SK-N-SH treated with all-trans-retinoic acid at 6 μM for 48 hours (cell line): ENCODE measurements around the gene CKAP4.

Experiments used
- ATAC-seq: fragments of 200-7000 bp; cut with Tn5 transposase; 3 replicates; pipeline ENCODE4 v1.9.1; 2020; ENCODE audit warnings: mild to moderate bottlenecking, moderate library complexity
- ARNTL ChIP-seq: fragments of 450-650 bp; formaldehyde crosslinking; IDR thresholded peaks from 2 replicates; pipeline ENCODE4 v1.5.0; 2020; ENCODE audit warnings: low read depth, mild to moderate bottlenecking, moderate library complexity, borderline replicate concordance
- BACH2 ChIP-seq: fragments of 250-450 bp; sonication (Bioruptor Pico); IDR thresholded peaks from 2 replicates; pipeline ENCODE4 v1.9.0; 2021; ENCODE audit warnings: mild to moderate bottlenecking, borderline replicate concordance
- CREB5 ChIP-seq: fragments of 250-450 bp; sonication (Bioruptor Pico); IDR thresholded peaks from 2 replicates; pipeline ENCODE4 v1.5.1; 2020; ENCODE audit warnings: low read depth, mild to moderate bottlenecking, moderate library complexity
- CSDC2 ChIP-seq: fragments of 250-450 bp; sonication (Bioruptor Pico); IDR thresholded peaks from 2 replicates; pipeline ENCODE4 v1.5.0; 2020; ENCODE audit warnings: mild to moderate bottlenecking, moderate library complexity
- CSRNP3 ChIP-seq: fragments of 250-450 bp; sonication (Bioruptor Pico); IDR thresholded peaks from 2 replicates; pipeline ENCODE4 v1.5.1; 2021; ENCODE audit warnings: mild to moderate bottlenecking, moderate library complexity
- ESRRG ChIP-seq: fragments of 250-450 bp; sonication (Bioruptor Pico); IDR thresholded peaks from 2 replicates; pipeline ENCODE4 v1.6.1; 2021; ENCODE audit warnings: mild to moderate bottlenecking
- GLIS3 ChIP-seq: fragments of 250-450 bp; sonication (Bioruptor Pico); IDR thresholded peaks from 2 replicates; pipeline ENCODE4 v1.5.0; 2020; ENCODE audit warnings: mild to moderate bottlenecking, moderate library complexity
- ISL1 ChIP-seq: fragments of 250-450 bp; sonication (Bioruptor Pico); IDR thresholded peaks from 2 replicates; pipeline ENCODE4 v2.1.2; 2022; ENCODE audit warnings: mild to moderate bottlenecking, moderate library complexity
- OSR1 ChIP-seq: fragments of 250-450 bp; sonication (Bioruptor Pico); IDR thresholded peaks from 2 replicates; pipeline ENCODE4 v1.8.0; 2022; ENCODE audit warnings: moderate library complexity, mild to moderate bottlenecking, inconsistent platforms
- PPARA ChIP-seq: fragments of 250-450 bp; sonication (Bioruptor Pico); IDR thresholded peaks from 2 replicates; pipeline ENCODE4 v1.5.0; 2020; ENCODE audit warnings: mild to moderate bottlenecking, borderline replicate concordance
- SNAI2 ChIP-seq: fragments of 250-450 bp; sonication (Bioruptor Pico); IDR thresholded peaks from 2 replicates; pipeline ENCODE4 v1.5.0; 2020; ENCODE audit warnings: mild to moderate bottlenecking, moderate library complexity
- TCF4 ChIP-seq: fragments of 250-450 bp; sonication (Bioruptor Pico); IDR thresholded peaks from 2 replicates; pipeline ENCODE4 v1.8.0; 2021; ENCODE audit warnings: mild to moderate bottlenecking, moderate library complexity, borderline replicate concordance
- TOX ChIP-seq: fragments of 250-450 bp; sonication (Bioruptor Pico); IDR thresholded peaks from 2 replicates; pipeline ENCODE4 v1.8.0; 2021; ENCODE audit warnings: mild to moderate bottlenecking, moderate library complexity, borderline replicate concordance
- ZC3H10 ChIP-seq: fragments of 250-450 bp; sonication (Bioruptor Pico); IDR thresholded peaks from 2 replicates; pipeline ENCODE4 v1.5.1; 2021; ENCODE audit warnings: mild to moderate bottlenecking, moderate library complexity
- ZFP3 ChIP-seq: fragments of 250-450 bp; sonication (Bioruptor Pico); IDR thresholded peaks from 2 replicates; pipeline ENCODE4 v1.5.0; 2020; ENCODE audit warnings: mild to moderate bottlenecking, moderate library complexity
- ZFP30 ChIP-seq: fragments of 450-650 bp; formaldehyde crosslinking; IDR thresholded peaks from 2 replicates; pipeline ENCODE4 v1.5.0; 2022; ENCODE audit warnings: mild to moderate bottlenecking, moderate library complexity
- ZNF70 ChIP-seq: fragments of 450-650 bp; formaldehyde crosslinking; IDR thresholded peaks from 2 replicates; pipeline ENCODE4 v1.5.0; 2020; ENCODE audit warnings: mild to moderate bottlenecking, moderate library complexity
- ZNF8 ChIP-seq: fragments of 450-650 bp; formaldehyde crosslinking; IDR thresholded peaks from 2 replicates; pipeline ENCODE4 v1.5.0; 2020; ENCODE audit warnings: mild to moderate bottlenecking, moderate library complexity
- TF ChIP-seq, protein P1 (sequence below): fragments of 250-450 bp; sonication (Bioruptor Pico); IDR thresholded peaks from 2 replicates; pipeline ENCODE4 v1.8.0; 2021; ENCODE audit warnings: low read depth, mild to moderate bottlenecking, moderate library complexity, borderline replicate concordance
- TF ChIP-seq, protein P2 (sequence below): fragments of 250-450 bp; sonication (Bioruptor Pico); IDR thresholded peaks from 2 replicates; pipeline ENCODE4 v1.5.0; 2020; ENCODE audit warnings: mild to moderate bottlenecking, moderate library complexity

CKAP4 gene

DNA sequence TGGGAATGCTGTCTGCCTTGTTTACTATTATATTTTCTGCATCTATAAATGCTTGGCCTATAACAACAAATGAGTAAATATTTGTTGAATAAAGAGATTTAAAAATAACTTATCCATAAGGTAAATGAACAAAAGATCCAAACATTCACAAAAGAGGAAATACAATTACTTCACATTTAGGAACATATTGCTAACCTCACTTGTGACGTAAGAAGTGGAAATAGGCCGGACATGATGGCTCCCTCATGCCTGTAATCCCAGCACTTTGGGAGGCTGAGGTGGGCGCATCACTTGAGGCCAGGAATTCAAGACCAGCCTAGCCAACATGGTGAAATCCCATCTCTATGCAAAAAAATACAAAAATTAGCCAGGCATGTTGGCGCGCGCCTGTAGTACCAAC, 25.7 kb upstream of the CKAP4 start:
- no peak for TF ChIP-seq ESRRG (CRISPR knock-in tag)
- TF ChIP-seq OSR1 (CRISPR knock-in tag), result no peak
- no peak for TF ChIP-seq BACH2 (CRISPR knock-in tag)
- no peak for TF ChIP-seq TCF4 (CRISPR knock-in tag)
- ATAC-seq, result no peak

DNA sequence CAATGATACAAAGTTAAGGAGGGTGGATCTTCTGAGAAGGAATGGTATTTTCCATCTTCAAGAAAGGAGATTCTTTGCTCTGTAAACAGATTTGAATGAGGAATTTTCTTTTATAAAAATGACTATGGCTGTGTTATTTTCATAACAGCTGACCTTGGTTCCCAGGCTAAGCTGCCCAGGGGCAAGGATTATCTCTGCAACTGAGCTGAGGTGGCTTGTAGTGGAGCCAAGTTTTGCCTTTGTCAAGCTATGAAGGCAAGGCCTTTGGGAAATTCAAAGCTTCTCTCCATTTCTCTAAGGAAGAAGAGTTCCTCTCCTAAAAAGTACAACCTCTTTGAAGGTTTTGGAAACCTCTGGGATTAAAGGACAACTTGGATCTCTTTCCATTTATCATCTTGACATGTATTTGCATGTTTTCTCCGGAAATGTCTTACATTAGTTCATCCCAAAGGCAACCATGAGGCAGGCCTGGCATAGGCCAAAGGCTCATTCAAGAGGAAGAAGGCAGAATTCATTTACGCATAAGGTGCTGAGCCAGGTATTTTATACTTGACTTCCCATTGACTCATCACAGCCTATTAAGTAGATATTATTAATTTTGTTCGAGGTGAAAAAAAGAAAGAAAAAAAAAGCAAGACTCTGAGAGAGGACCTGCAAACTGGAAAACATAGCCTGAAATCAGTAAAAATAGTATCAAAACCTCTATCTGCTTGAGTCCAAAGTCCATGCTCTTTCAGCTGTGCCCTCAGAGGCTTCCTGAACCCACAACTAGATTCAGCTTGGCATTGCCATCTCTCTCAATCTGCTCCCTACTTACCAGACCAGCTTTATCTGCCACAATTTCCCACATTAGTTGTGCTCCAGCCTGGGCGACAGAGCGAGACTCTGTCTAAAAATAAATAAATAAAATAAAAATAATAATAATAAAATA, 24.0 kb upstream of the CKAP4 start:
- no peak for ATAC-seq
- no peak for TF ChIP-seq TOX
- no peak for TF ChIP-seq ZFP30
- TF ChIP-seq, protein P1, sequence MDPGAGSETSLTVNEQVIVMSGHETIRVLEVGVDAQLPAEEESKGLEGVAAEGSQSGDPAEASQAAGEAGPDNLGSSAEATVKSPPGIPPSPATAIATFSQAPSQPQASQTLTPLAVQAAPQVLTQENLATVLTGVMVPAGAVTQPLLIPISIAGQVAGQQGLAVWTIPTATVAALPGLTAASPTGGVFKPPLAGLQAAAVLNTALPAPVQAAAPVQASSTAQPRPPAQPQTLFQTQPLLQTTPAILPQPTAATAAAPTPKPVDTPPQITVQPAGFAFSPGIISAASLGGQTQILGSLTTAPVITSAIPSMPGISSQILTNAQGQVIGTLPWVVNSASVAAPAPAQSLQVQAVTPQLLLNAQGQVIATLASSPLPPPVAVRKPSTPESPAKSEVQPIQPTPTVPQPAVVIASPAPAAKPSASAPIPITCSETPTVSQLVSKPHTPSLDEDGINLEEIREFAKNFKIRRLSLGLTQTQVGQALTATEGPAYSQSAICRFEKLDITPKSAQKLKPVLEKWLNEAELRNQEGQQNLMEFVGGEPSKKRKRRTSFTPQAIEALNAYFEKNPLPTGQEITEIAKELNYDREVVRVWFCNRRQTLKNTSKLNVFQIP (CRISPR knock-in tag), result no peak
- TF ChIP-seq ZNF8 (CRISPR knock-in tag), result no peak
- TF ChIP-seq CREB5 (CRISPR knock-in tag), result no peak
- no peak for TF ChIP-seq ESRRG (CRISPR knock-in tag)
- no peak for TF ChIP-seq ARNTL (CRISPR knock-in tag)
- no peak for TF ChIP-seq OSR1 (CRISPR knock-in tag)
- TF ChIP-seq ZNF70 (CRISPR knock-in tag), result no peak

GRCh38 chr12:106269150-106269771, 21.4 kb upstream of the CKAP4 start:
- no peak for ATAC-seq
- no peak for TF ChIP-seq ZNF70 (CRISPR knock-in tag)
- TF ChIP-seq GLIS3 (CRISPR knock-in tag), result no peak
- no peak for TF ChIP-seq CREB5 (CRISPR knock-in tag)
- TF ChIP-seq ZFP3 (CRISPR knock-in tag), result no peak
- no peak for TF ChIP-seq ESRRG (CRISPR knock-in tag)
- TF ChIP-seq CSRNP3 (CRISPR knock-in tag), result no peak
- no peak for TF ChIP-seq TOX
- no peak for TF ChIP-seq ZFP30
- TF ChIP-seq PPARA (CRISPR knock-in tag), result no peak

- no peak for TF ChIP-seq CSDC2 (CRISPR knock-in tag)
- no peak for TF ChIP-seq ZC3H10
- no peak for TF ChIP-seq ZNF8 (CRISPR knock-in tag)
- TF ChIP-seq, protein P1 (CRISPR knock-in tag), result no peak
- no peak for ATAC-seq
These were observed 19.7 kb upstream of the CKAP4 start for GRCh38 chr12:106267535-106267934.

DNA sequence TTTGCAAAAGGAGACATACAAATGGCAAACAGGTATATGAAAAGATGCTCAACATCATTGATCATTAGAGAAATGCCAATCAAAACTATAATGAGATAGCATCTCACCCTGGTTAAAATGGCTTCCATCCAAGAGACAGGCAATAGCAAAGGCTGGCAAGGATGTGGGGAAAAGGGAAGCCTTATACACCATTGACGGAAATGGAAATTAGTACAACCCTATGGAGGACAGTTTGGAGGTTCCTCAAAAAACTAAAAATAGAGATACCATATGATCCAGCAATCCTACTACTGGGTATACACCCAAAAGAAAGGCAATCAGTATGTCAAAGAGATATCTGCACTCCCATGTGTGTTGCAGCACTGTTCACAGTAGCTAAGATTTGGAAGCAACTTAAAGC, 17.3 kb upstream of the CKAP4 start:
- no peak for ATAC-seq
- TF ChIP-seq ISL1 (CRISPR knock-in tag), result no peak
- no peak for TF ChIP-seq SNAI2 (CRISPR knock-in tag)
- no peak for TF ChIP-seq TCF4 (CRISPR knock-in tag)
- TF ChIP-seq ESRRG (CRISPR knock-in tag), result no peak
- no peak for TF ChIP-seq TOX
- no peak for TF ChIP-seq CSDC2 (CRISPR knock-in tag)
- TF ChIP-seq, protein P2, sequence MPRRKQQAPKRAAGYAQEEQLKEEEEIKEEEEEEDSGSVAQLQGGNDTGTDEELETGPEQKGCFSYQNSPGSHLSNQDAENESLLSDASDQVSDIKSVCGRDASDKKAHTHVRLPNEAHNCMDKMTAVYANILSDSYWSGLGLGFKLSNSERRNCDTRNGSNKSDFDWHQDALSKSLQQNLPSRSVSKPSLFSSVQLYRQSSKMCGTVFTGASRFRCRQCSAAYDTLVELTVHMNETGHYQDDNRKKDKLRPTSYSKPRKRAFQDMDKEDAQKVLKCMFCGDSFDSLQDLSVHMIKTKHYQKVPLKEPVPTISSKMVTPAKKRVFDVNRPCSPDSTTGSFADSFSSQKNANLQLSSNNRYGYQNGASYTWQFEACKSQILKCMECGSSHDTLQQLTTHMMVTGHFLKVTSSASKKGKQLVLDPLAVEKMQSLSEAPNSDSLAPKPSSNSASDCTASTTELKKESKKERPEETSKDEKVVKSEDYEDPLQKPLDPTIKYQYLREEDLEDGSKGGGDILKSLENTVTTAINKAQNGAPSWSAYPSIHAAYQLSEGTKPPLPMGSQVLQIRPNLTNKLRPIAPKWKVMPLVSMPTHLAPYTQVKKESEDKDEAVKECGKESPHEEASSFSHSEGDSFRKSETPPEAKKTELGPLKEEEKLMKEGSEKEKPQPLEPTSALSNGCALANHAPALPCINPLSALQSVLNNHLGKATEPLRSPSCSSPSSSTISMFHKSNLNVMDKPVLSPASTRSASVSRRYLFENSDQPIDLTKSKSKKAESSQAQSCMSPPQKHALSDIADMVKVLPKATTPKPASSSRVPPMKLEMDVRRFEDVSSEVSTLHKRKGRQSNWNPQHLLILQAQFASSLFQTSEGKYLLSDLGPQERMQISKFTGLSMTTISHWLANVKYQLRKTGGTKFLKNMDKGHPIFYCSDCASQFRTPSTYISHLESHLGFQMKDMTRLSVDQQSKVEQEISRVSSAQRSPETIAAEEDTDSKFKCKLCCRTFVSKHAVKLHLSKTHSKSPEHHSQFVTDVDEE (CRISPR knock-in tag), result no peak
- no peak for TF ChIP-seq ZNF70 (CRISPR knock-in tag)
- TF ChIP-seq CSRNP3 (CRISPR knock-in tag), result no peak
